H4 (cell line): ENCODE data around the gene CEP170. TPM values are rescaled to one million over a fixed set of nuclear protein-coding genes. Genes with fewer than 3 reads are reported as not detected.

Source experiments
- DNase-seq: peaks from one replicate; pipeline ENCODE4 v3.0.0-alpha.2; 2015; ENCODE audit warnings: low spot score
- total RNA-seq: library from RNA; depleted of rRNA; stranded (reverse); fragments of >200 nt; shearing (Covaris generic); gene quantifications from 2 replicates; pipeline ENCODE4 v1.2.3, GENCODE V29; 2014

The CEP170 gene
- total RNA-seq, 1 experiment from 2014 or later, result 28.3 TPM

GRCh38 chr1:243267914-243268653 is 13.0 kb upstream of the CEP170 start:
- DNase-seq, result no peak

DNA sequence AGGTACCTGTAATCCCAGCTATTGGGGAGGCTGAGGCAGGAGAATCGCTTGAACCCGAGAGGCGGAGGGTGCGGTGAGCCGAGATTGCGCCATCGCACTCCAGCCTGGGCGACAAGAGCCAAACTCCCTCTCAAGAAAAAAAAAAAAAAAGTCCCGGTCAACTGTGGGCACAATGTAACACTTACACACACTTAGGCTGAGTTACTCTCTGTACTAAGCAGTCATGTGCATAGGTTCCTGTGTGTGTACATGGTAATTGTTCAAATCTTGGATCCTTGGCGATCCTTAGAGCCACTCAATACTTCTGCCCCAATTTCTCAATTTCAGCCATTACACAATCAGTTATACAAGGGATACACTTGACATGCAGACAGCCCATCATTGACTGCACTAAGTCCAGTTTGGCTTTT is 12.4 kb upstream of the CEP170 start:
- DNase-seq, result no peak

- no peak for DNase-seq
Observed at GRCh38 chr1:243266231-243266630, 11.2 kb upstream of the CEP170 start.

DNA sequence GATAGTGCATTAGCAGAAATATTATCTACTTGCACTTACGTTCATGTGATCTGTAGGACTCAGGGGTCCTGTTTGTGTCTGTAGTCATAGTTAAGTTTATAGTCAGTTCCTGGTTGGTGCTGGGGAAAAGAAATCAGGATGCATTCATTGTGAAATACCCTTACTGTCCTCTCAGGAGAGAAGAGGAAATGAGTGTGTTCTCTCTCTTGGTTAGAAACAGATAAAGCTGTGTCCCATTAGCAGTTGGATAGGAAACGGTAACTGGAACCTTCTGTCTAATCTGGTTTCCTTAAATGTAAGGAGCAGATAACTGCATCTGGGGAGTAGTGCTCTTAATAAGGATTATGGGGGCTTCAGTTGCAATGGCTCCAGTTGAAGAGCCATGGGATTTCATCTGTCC is 9.6 kb upstream of the CEP170 start:
- no peak for DNase-seq

DNA sequence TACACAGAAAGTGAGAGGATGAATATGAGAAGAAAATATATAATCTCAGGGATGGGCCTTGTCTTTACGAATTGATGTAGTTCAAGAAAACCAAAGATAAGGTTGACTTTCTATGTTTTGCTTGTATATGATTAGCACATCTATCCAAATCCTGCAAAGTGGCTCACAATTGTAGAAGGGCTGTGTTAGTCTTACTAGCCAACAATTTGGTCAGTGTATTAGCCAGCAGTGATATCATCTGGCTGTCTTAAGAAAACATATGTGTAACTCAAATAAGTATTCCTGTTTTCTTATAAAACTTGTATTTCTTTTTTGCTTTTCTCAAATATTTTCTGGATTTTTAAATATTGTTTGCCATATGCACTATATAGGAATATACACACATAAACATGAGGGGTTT is 6.3 kb upstream of the CEP170 start:
- no peak for DNase-seq

- DNase-seq, result no peak
Observed at GRCh38 chr1:243260221-243260880, 5.3 kb upstream of the CEP170 start.

DNA sequence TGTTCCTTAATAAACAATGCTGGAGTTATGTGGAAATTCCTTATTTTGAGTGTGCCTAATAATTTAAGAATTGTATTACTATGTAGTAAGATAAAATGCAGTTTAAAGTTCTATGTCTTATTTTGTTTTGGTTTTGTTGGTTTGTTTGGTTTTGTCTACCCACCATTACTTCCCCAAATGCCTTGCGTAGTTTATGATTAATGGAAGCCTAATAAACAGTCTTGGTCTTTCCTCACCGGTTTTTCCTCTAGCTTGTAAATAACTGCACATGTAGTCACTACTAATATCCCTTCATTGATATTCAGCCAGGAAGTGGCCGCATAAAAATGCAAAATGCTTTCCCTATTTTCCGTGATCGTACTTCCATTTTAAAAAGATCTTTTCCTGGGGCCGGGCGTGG is 3.6 kb upstream of the CEP170 start:
- no peak for DNase-seq

GRCh38 chr1:243257189-243257588 is 2.1 kb upstream of the CEP170 start:
- no peak for DNase-seq

DNA sequence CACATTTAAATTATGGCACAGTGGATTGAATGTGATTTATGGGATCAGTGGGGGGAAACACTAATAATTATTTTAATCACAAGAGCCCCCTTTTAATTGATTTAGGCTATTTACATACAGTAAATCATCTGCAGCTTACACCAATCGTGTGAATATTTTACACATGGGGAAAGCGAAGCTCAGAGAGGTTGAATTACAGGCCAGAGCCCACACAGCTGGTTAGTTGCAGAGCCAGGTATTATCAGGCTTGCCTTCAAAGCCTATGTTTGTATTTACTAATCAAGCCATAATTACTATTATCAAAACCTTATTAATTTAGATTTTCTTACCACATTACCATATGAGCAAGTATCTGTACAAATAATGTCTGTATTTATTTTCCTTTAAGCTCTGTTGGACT is 1.5 kb upstream of the CEP170 start:
- no peak for DNase-seq

GRCh38 chr1:243255791-243256512 is 871 bp upstream of the CEP170 start, which contains the start of gene SDCCAG8:
Gene SDCCAG8 (plus strand): TSS chr1:243256041. CDS start chr1:243256174, 133 bp downstream.
- peak; percentile 99 for DNase-seq

DNA sequence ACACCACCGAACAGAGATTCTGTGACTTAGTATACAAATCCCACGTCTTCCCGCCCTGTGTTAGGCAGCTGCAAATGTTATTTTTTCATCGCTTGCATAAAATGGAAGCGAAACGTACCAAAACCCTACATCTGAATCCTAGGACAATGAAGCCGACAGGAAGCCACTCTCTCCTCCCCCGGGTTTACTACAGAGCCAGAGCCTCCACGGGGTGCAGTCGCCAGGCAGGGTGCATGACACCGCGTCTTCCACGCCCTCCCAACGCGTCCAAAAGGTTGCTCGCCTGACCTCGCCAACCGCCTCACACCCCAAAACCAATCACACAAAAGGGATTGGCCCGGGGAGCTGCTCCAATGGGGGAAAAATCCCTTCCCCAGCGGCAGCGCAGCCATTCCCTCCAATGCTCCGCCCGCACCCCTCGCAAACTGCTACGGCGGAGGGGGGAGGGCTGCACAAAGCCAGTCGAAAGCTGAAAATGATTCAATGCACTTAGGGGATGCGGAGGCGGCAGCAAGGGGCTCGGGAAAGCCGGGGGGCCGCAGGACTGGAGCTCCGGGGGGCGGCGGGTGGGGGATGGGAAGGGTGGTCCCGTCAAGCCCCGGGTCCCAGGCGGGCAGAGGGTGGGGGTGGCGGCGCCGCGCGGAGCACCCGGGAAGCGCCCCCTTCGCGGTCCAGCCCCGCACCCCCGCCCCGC is 701 bp downstream of the CEP170 start:
- DNase-seq, result peak; percentile 37

DNA sequence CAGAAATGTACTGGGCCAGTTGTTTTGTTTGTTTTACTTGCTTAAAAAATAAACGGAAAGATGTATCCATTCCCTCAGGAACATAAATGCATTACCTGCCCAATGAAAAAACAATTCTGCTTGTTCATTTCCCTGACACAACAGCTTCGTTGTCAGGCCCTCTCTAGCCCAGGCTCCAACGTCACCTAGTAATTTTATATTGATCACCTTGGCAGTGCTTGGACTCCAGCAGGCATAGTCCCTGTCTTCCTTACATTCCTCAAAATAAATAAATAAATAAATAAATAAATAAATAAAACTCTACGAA is 1.2 kb downstream of the CEP170 start:
- no peak for DNase-seq

DNA sequence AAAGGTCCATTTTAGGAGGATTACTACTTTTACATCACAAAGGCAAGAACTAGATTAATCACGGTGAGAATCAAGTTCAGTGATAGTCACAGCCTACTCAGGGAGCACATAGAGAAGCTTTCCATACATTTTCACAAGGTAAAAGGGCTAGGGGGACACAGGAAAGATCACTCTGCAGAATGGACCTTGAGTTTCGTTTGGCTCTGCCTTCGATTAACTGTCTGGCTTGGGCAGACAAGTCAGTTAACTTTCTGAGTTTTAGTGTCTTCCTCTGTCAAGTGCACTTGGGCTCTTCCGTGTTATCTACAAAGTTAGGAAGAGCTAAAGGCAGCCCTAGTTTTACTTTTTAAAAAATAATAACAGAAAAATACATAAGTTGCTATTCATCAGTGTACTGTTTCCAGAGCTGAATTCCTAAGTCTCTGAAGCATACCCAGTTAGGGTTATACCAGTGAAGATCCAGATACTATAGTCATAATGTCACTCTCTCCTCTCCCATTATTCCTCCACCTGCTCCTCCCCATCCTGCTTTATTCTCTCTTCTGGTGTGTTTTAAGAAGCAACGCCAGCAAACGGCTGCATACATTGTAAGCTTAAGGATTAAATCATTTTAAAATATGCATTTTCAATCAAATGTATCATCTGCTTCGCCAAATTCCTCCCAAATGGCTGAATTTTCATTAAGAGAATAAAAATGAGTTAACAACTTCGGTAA is 1.7 kb downstream of the CEP170 start:
- DNase-seq, result no peak

- no peak for DNase-seq
Observed at GRCh38 chr1:243251539-243251938, 3.5 kb downstream of the CEP170 start.

DNA sequence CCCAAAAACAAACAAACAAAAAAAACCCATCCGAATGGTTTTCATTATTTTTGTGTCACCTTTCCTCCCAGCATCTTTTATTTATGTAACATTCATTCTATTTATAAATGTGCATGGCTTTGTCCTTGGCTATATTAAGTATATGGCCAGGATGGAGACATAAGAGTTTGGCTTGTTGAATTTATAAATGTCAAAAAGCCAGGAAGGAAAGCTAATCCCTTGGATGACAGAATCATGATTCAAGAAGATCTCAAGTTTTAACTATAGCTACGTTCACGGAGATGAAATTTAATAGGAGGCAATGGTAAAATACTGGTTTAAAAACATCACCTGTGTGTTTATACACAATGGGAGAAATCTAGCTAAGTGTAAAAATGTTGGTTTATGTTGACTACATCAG is 5.0 kb downstream of the CEP170 start:
- no peak for DNase-seq

- no peak for DNase-seq
Observed at GRCh38 chr1:243249214-243249613, 5.9 kb downstream of the CEP170 start.

- no peak for DNase-seq
Observed at GRCh38 chr1:243247901-243248300, 7.2 kb downstream of the CEP170 start.

- DNase-seq, result no peak
Observed at GRCh38 chr1:243246916-243247315, 8.2 kb downstream of the CEP170 start.

DNA sequence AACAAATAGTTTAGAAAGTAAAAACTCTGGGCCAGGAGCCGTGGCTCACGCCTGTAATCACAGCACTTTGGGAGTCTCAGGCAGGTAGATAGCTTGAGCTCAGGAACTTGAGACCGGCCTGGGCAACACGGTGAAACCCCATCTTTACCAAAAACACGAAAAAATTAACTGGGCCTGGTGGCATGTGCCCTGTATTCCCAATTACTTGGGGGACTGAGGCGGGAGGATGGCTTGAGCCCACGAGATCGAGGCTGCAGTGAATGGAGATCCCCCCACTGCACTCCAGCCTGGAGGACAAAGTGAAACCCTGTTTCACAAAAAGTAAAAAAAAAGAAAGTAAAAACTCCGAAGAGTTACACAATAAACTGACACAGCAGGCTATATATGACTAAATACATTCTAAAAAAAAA is 10.6 kb downstream of the CEP170 start:
- no peak for DNase-seq

DNA sequence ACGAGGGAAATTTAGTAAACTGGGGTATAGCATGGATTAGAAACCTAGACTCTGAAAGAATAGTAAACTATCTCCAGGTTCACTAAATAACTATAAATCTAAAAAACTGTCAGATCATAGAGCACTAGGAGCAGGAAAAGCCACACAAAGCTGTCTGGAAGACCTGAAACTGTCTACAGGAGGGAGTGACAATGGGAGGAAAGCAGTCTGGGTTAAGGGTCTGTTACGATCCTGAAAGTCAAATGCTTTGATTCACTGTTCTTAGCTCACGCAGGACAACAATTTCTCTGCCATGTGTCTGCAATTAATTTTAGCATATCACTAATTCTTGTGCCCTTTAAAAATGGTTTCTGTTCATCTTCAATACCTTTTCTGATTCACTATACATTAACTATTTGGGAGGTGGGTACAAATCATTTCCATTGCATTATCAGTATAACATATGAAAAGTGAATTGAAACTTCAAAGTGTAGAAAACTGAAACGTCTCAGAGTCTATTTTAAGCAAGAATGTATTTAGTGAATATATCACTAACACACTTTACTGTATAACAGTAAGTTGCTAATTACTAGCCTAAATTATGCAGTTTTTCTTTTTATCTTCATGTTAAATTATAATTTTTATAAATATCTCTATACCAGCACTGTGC is 18.4 kb downstream of the CEP170 start:
- no peak for DNase-seq

- DNase-seq, result no peak
Observed at GRCh38 chr1:243234978-243235647, 20.0 kb downstream of the CEP170 start.
